Spleen (tissue), 11 donors: ENCODE measurements around the gene GRID2. TPM values are rescaled to one million over a fixed set of nuclear protein-coding genes. Genes with fewer than 3 reads are reported as not detected.

Experiments
- DNase-seq: peaks from one replicate; pipeline ENCODE4 v3.0.0-alpha.2; 2020
- H3K27ac ChIP-seq, 8 donors: fragments of 200-600 bp; sonication (generic) in 7 of 8; 1 replicate in 4 of 8; 2 replicates in 4 of 8; pipeline versions ENCODE4 v1.5.0 to v1.8.0; 2016 to 2021; ENCODE audit warnings: inconsistent platforms in 4 of 8, mild to moderate bottlenecking in 4 of 8, moderate library complexity in 1 of 8
- H3K27me3 ChIP-seq, 7 donors: fragments of 200-600 bp; sonication (generic) in 6 of 7; replicated peaks in 1 of 7; 1 replicate in 4 of 7; 2 replicates in 3 of 7; pipeline versions ENCODE4 v1.5.0 to v1.8.0; 2016 to 2021; ENCODE audit warnings: inconsistent platforms in 3 of 7, mild to moderate bottlenecking in 1 of 7
- H3K36me3 ChIP-seq, 6 donors: fragments of 200-600 bp; sonication (generic) in 5 of 6; 1 replicate in 4 of 6; 2 replicates in 2 of 6; pipeline versions ENCODE4 v1.5.0 to v1.8.0; 2016 to 2021; ENCODE audit warnings: inconsistent platforms in 2 of 6
- H3K4me1 ChIP-seq, 6 donors: fragments of 200-600 bp; sonication (generic) in 5 of 6; 1 replicate in 3 of 6; 2 replicates in 3 of 6; pipeline versions ENCODE4 v1.5.0 to v1.8.0; 2016 to 2021; ENCODE audit warnings: inconsistent platforms in 3 of 6
- H3K4me3 ChIP-seq, 8 donors: fragments of 200-600 bp; sonication (generic) in 7 of 8; 1 replicate in 4 of 8; 2 replicates in 4 of 8; pipeline versions ENCODE4 v1.5.0 to v1.8.0; 2016 to 2021; ENCODE audit warnings: inconsistent platforms in 4 of 8, mild to moderate bottlenecking in 4 of 8, moderate library complexity in 2 of 8
- H3K9me3 ChIP-seq, 8 donors: fragments of 200-600 bp; sonication (generic) in 7 of 8; 1 replicate in 4 of 8; 2 replicates in 4 of 8; pipeline versions ENCODE4 v1.5.0 to v1.8.0; 2016 to 2021; ENCODE audit warnings: inconsistent platforms in 4 of 8
- POLR2A ChIP-seq, 3 donors: fragments of 450-650 bp; IDR thresholded peaks; one replicate each; pipeline ENCODE4 v1.5.1; 2017; ENCODE audit warnings: antibody characterized with exemption in 3 of 3, mild to moderate bottlenecking in 1 of 3
- POLR2AphosphoS5 ChIP-seq, 3 donors: sonication (generic); formaldehyde crosslinking; IDR thresholded peaks; one replicate each; pipeline ENCODE4 v1.5.1; 2017; ENCODE audit warnings: antibody characterized with exemption in 3 of 3
- WGBS, 5 donors: extraction: QIAGEN DNeasy Blood & Tissue Kit in 3 of 5; methylation state at CpG; one replicate each; pipeline versions ENCODE4 v1.1.5 to v1.1.7; 2013 to 2018; 5-methylcytosine and 5-hydroxymethylcytosine counted together
- intact Hi-C: fragments of 100-400 bp; cut with DNase I; formaldehyde crosslinking; loops from one replicate; pipeline ENCODE4 v1.15.0; 2023; ENCODE audit warnings: low total_unique reads
- polyA plus RNA-seq, 3 donors: library from polyadenylated mRNA; stranded (reverse); fragments of 200-250 nt; gene quantifications; one replicate each; pipeline ENCODE4 v1.2.1, GENCODE V29; 2013
- total RNA-seq, 7 donors: library from RNA; depleted of rRNA in 3 of 7; stranded (reverse); fragments of >200 nt in 3 of 7; fragmentation: NEBNext Ultra II Directional in 4 of 7; extraction: Animal tissue kit (Norgen Biotek cat#: 25700) in 4 of 7; gene quantifications; one replicate each; pipeline versions ENCODE4 v1.1.0 to v1.2.1, GENCODE V29; 2016 to 2021
- TF ChIP-seq, protein P1 (sequence below), 11 experiments: fragments of 200-600 bp in 7 of 11; fragments of 450-650 bp in 4 of 11; sonication (generic) in 4 of 11; IDR thresholded peaks in 8 of 11; conservative IDR thresholded peaks in 3 of 11; 1 replicate in 7 of 11; 2 replicates in 4 of 11; pipeline versions ENCODE4 v1.4.0 to v1.8.0; 2016 to 2021; ENCODE audit warnings: antibody characterized with exemption in 11 of 11, inconsistent platforms in 4 of 11, mild to moderate bottlenecking in 1 of 11
- donor health status: healthy with polysubstance abuse.
- donor health status: DM: no; HTN: no; CAD: no; lungs with moderate emphysema.
- donor health status: DM: no; HTN: no; CAD: no.
- donor health status: Bipolar disorder and iron deficiency.
- donor health status: healthy.
- donor health status: DM: no; HTN: no; CAD: no.
- donor health status: DM: yes; HTN: yes; CAD: no.

GRID2 gene
- total and polyA plus RNA-seq, 10 donors = 0.03 to 0.92 (median 0.22) TPM; not detected in 4

- 76 to 80% (median 79%) methylated on average over 6 of the region's 6 CpGs for WGBS, 5 donors
- intact Hi-C loops = no loop called here
- H3K27ac ChIP-seq = no peak overlapping the region
- H3K36me3 ChIP-seq = no peaks in the 10 kb centered on the region
- H3K4me1 ChIP-seq = no peaks in the 10 kb centered on the region
- H3K9me3 ChIP-seq = no peaks in the 10 kb centered on the region
- H3K4me3 ChIP-seq = no peak overlapping the region
- H3K27me3 ChIP-seq = no peaks in the 10 kb centered on the region
- TF ChIP-seq POLR2AphosphoS5 (IDR thresholded peaks at IDR 0.05) = no peak
- TF ChIP-seq, protein P1, sequence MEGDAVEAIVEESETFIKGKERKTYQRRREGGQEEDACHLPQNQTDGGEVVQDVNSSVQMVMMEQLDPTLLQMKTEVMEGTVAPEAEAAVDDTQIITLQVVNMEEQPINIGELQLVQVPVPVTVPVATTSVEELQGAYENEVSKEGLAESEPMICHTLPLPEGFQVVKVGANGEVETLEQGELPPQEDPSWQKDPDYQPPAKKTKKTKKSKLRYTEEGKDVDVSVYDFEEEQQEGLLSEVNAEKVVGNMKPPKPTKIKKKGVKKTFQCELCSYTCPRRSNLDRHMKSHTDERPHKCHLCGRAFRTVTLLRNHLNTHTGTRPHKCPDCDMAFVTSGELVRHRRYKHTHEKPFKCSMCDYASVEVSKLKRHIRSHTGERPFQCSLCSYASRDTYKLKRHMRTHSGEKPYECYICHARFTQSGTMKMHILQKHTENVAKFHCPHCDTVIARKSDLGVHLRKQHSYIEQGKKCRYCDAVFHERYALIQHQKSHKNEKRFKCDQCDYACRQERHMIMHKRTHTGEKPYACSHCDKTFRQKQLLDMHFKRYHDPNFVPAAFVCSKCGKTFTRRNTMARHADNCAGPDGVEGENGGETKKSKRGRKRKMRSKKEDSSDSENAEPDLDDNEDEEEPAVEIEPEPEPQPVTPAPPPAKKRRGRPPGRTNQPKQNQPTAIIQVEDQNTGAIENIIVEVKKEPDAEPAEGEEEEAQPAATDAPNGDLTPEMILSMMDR (IDR thresholded peaks at IDR 0.05 in 8 of 11, conservative IDR thresholded peaks at IDR 0.05 in 3 of 11) = peak in 2 of 11 experiments; percentile 19 to 25
- no peak for TF ChIP-seq POLR2A (IDR thresholded peaks at IDR 0.05)
- no peak for DNase-seq
Measured at GRCh38 chr4:93710101-93710846, 1406.5 kb downstream of the GRID2 start.

DNA sequence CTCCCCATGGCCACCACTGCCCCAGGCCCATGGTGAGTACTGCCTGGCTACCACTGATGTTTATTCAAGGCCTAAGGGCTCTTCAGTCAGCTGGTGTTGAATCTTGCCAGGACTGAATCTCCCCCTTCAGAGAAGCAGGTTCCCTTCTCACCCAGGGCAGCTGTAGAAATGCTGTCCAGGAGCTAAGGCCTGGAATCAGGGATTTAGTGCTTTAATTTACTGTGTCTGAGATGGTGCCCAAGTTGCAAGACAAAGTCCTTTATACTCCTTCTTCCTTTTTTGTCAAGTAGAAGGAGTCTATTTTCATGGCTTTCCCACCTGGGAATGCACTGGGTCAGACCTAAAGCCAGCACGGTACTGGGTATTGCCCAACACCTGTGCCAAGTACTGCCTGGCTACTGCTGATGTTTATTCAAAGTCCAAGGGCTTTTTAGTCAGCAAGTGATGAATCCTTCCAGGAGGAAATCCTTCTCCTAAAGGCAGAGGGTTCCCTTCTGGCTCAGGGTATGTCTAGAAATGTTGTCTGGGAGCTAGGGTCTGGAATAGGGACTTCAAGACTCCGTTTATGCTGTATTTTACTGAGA lies 1407.2 kb downstream of the GRID2 start:
- Histone ChIP-seq H3K27ac (no peak overlapping the region), H3K36me3 (no peaks in the 10 kb centered on the region), H3K4me3 (no peak overlapping the region), H3K4me1 (no peaks in the 10 kb centered on the region), H3K9me3 (no peaks in the 10 kb centered on the region), H3K27me3 (no peaks in the 10 kb centered on the region)
- intact Hi-C loops = no loop called here
- WGBS, 5 donors = 77 to 98% (median 90%) methylated on average over 2 of the region's 2 CpGs
- no peak for DNase-seq
- TF ChIP-seq POLR2AphosphoS5 (IDR thresholded peaks at IDR 0.05) = no peak

- 73 to 90% (median 86%) methylated on average over 1 of the region's 1 CpG for WGBS, 5 donors
- Histone ChIP-seq H3K9me3 (no peaks in the 10 kb centered on the region), H3K36me3 (no peaks in the 10 kb centered on the region), H3K27me3 (no peaks in the 10 kb centered on the region), H3K27ac (no peak overlapping the region), H3K4me1 (no peaks in the 10 kb centered on the region), H3K4me3 (no peak overlapping the region)
- intact Hi-C loops = no loop called here
- TF ChIP-seq, protein P1 (IDR thresholded peaks at IDR 0.05 in 8 of 11, conservative IDR thresholded peaks at IDR 0.05 in 3 of 11) = no peak
- TF ChIP-seq POLR2A (IDR thresholded peaks at IDR 0.05) = no peak
- TF ChIP-seq POLR2AphosphoS5 (IDR thresholded peaks at IDR 0.05) = no peak
- no peak for DNase-seq
Measured at GRCh38 chr4:93718233-93718632, 1414.5 kb downstream of the GRID2 start.

- intact Hi-C loops = no loop called here
- Histone ChIP-seq H3K4me1 (no peaks in the 10 kb centered on the region), H3K9me3 (peaks cover 0 to 1% (median 0%) of the 10 kb centered on the region in 8 donors), H3K4me3 (no peak overlapping the region), H3K27ac (no peak overlapping the region), H3K27me3 (no peaks in the 10 kb centered on the region), H3K36me3 (no peaks in the 10 kb centered on the region)
- no peak for DNase-seq
- TF ChIP-seq, protein P1 (IDR thresholded peaks at IDR 0.05 in 8 of 11, conservative IDR thresholded peaks at IDR 0.05 in 3 of 11) = no peak
- TF ChIP-seq POLR2AphosphoS5 (IDR thresholded peaks at IDR 0.05) (no peak), POLR2A (IDR thresholded peaks at IDR 0.05) (no peak)
Measured at GRCh38 chr4:93719552-93719951, 1415.8 kb downstream of the GRID2 start.
